Ovary (tissue), 9 donors: ENCODE data around the gene ARMC12. TPM values are rescaled to one million over a fixed set of nuclear protein-coding genes. Genes with fewer than 3 reads are reported as not detected.

Experiments
- DNase-seq, 5 donors: peaks; one replicate each; pipeline ENCODE4 v3.0.0-alpha.2; 2019 to 2020
- H3K27ac ChIP-seq, 2 donors: fragments of 200-600 bp; one replicate each; pipeline versions ENCODE4 v1.5.1 to v1.8.0; 2019 to 2022
- H3K27me3 ChIP-seq: fragments of 200-600 bp; one replicate; pipeline ENCODE4 v1.8.0; 2022
- H3K36me3 ChIP-seq: fragments of 200-600 bp; sonication (generic); one replicate; pipeline ENCODE4 v1.5.1; 2019
- H3K4me1 ChIP-seq: one replicate; pipeline ENCODE4 v1.8.1; 2013; ENCODE audit warnings: mild to moderate bottlenecking, moderate library complexity; ENCODE audit not compliant: insufficient read depth
- H3K4me3 ChIP-seq: fragments of 200-600 bp; sonication (generic); one replicate; pipeline ENCODE4 v1.5.1; 2017
- H3K9me3 ChIP-seq, 2 donors: fragments of 200-600 bp in 1 of 2; sonication (generic) in 1 of 2; one replicate each; pipeline versions ENCODE4 v1.5.1 to v1.8.1; 2013 to 2019; ENCODE audit warnings: mild to moderate bottlenecking in 1 of 2, moderate library complexity in 1 of 2
- EP300 ChIP-seq: sonication (generic); formaldehyde crosslinking; IDR thresholded peaks from one replicate; pipeline ENCODE4 v1.6.1; 2017; ENCODE audit warnings: antibody characterized with exemption
- POLR2A ChIP-seq: fragments of 450-650 bp; IDR thresholded peaks from one replicate; pipeline ENCODE4 v1.6.1; 2017; ENCODE audit warnings: antibody characterized with exemption, mild to moderate bottlenecking, moderate library complexity
- WGBS, 3 donors: extraction: QIAGEN DNeasy Blood & Tissue Kit in 1 of 3; methylation state at CpG; one replicate each; pipeline versions ENCODE4 v1.1.5 to v1.1.7; 2013 to 2017; 5-methylcytosine and 5-hydroxymethylcytosine counted together
- intact Hi-C, 4 donors: fragments of 100-400 bp; cut with DNase I; formaldehyde crosslinking; loops; one replicate each; pipeline versions ENCODE4 v1.11.0 to v1.15.1; 2022 to 2023
- polyA plus RNA-seq, 2 donors: library from polyadenylated mRNA; stranded (reverse); fragments of 200-250 nt in 1 of 2; fragments of 350-450 nt in 1 of 2; fragmentation: Illumina TruSeq in 1 of 2; extraction: RNeasy Lipid Tissue Mini Kit (QIAGEN cat#74804) in 1 of 2; gene quantifications; one replicate each; pipeline ENCODE4 v1.2.3, GENCODE V29; 2013 to 2014
- total RNA-seq, 7 donors: library from RNA; depleted of rRNA in 2 of 7; stranded (reverse); fragments of >200 nt in 2 of 7; fragmentation: NEBNext Ultra II Directional in 3 of 7; extraction: Animal tissue kit (Norgen Biotek cat#: 25700) in 3 of 7; gene quantifications; one replicate each; pipeline versions ENCODE4 v1.1.0 to v1.2.4, GENCODE V29; 2016 to 2023
- TF ChIP-seq, protein P1 (sequence below), 3 donors: fragments of 450-650 bp in 2 of 3; fragments of 200-600 bp in 1 of 3; IDR thresholded peaks; one replicate each; pipeline versions ENCODE4 v1.5.1 to v1.8.0; 2016 to 2022; ENCODE audit warnings: antibody characterized with exemption in 3 of 3, mild to moderate bottlenecking in 1 of 3
- donor health status: DM: no; HTN: no; CAD: no; lungs with moderate emphysema.
- donor health status: DM: no; HTN: no; CAD: no.
- donor health status: Bipolar disorder and iron deficiency.
- donor health status: DM: yes; HTN: yes; CAD: no.
- donor health status: DM: no; HTN: no; CAD: no.
- donor health status: DM: yes; HTN: yes; CAD: no.

Gene ARMC12
- total and polyA plus RNA-seq, 9 donors = 0.34 to 1.9 (median 1.0) TPM

- peak in 4 of 5 donors; percentile 62 to 73 (median 71) for DNase-seq
- Histone ChIP-seq H3K27me3 (no peaks in the 10 kb centered on the region), H3K4me3 (no peak overlapping the region), H3K9me3 (no peaks in the 10 kb centered on the region), H3K36me3 (no peaks in the 10 kb centered on the region), H3K27ac (peak overlapping the region; percentile 94 to 97), H3K4me1 (peaks cover 37% of the 10 kb centered on the region)
- WGBS, 3 donors = 22 to 27% (median 22%) methylated on average over 11 of the region's 11 CpGs
- TF ChIP-seq, protein P1, sequence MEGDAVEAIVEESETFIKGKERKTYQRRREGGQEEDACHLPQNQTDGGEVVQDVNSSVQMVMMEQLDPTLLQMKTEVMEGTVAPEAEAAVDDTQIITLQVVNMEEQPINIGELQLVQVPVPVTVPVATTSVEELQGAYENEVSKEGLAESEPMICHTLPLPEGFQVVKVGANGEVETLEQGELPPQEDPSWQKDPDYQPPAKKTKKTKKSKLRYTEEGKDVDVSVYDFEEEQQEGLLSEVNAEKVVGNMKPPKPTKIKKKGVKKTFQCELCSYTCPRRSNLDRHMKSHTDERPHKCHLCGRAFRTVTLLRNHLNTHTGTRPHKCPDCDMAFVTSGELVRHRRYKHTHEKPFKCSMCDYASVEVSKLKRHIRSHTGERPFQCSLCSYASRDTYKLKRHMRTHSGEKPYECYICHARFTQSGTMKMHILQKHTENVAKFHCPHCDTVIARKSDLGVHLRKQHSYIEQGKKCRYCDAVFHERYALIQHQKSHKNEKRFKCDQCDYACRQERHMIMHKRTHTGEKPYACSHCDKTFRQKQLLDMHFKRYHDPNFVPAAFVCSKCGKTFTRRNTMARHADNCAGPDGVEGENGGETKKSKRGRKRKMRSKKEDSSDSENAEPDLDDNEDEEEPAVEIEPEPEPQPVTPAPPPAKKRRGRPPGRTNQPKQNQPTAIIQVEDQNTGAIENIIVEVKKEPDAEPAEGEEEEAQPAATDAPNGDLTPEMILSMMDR (IDR thresholded peaks at IDR 0.05) = no peak
- TF ChIP-seq EP300 = peak; percentile 30
- TF ChIP-seq POLR2A = peak; percentile 6
- intact Hi-C loops = loop anchor here (2.0 to 5.0 kb wide), 5 partner anchors 34 to 125 kb away; partner anchors contain the start of gene FKBP5 (in 3 of the 4)
These were observed 11.0 kb upstream of the ARMC12 start for GRCh38 chr6:35725721-35726438.

GRCh38 chr6:35727231-35727934 is 9.4 kb upstream of the ARMC12 start:
- H3K27ac ChIP-seq = peak overlapping the region; percentile 94 to 97
- intact Hi-C loops = loop anchor here (1.0 to 5.0 kb wide), 6 partner anchors 35 to 127 kb away; partner anchors contain the start of gene FKBP5 (in 3 of the 4)
- H3K4me3 ChIP-seq = peak overlapping the region; percentile 50
- no peaks in the 10 kb centered on the region for H3K9me3 ChIP-seq
- no peaks in the 10 kb centered on the region for H3K36me3 ChIP-seq
- peak; percentile 91 to 97 (median 96) for DNase-seq
- peaks cover 38% of the 10 kb centered on the region for H3K4me1 ChIP-seq
- WGBS, 3 donors = 0 to 2% (median 1%) methylated on average over 29 of the region's 29 CpGs
- TF ChIP-seq, protein P1 (IDR thresholded peaks at IDR 0.05) = peak in 2 of 3 donors; percentile 21 to 22
- TF ChIP-seq POLR2A (peak; percentile 83), EP300 (no peak)
- H3K27me3 ChIP-seq = no peaks in the 10 kb centered on the region

DNA sequence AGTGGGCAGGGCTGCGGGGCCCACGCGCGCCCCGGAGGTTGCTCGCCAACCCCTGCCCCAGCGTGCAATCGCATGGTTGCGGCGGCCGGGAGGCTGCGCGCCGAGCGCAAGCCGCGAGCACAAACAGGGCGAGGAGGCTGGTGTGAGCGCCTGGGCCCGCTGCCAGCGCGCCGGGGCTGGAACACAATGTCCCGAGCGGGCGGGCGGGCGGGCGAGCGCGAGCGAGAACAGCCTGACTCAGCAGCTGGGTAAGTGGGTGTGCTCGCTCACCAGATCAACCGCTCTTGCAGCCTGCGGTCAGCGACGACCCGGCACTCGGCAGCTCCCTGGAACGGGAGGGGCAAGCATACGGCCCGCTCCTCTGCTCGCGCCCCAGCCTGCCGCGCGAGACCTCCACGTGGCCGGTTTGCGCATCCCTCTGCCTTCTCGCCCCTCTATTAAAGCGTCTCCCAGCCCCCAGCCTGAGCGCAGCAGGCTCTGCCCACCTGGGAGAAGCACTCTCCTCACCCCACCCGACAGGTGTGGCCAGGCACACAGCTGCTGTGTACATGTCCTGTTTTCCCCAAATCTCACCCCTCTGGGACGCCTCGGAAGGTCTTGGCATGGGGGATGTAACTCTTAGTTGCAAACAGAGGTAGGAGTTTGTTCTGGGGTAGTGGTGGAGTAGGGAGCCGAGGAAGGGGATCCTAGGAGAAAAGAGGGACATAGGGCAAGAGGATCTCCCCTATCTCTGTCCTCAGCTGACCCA is 8.7 kb upstream of the ARMC12 start:
- TF ChIP-seq EP300 (peak; percentile 97), POLR2A (peak; percentile 72)
- TF ChIP-seq, protein P1 (IDR thresholded peaks at IDR 0.05) = peak in 2 of 3 donors; percentile 1 to 29
- intact Hi-C loops = loop anchor here (1.0 to 5.0 kb wide), 6 partner anchors 36 to 127 kb away; partner anchors contain the start of gene FKBP5 (in 3 of the 4)
- Histone ChIP-seq H3K4me3 (peak overlapping the region; percentile 50), H3K36me3 (no peaks in the 10 kb centered on the region), H3K4me1 (peaks cover 35% of the 10 kb centered on the region), H3K27ac (peak overlapping the region; percentile 94 to 97), H3K27me3 (no peaks in the 10 kb centered on the region), H3K9me3 (no peaks in the 10 kb centered on the region)
- 1 to 2% (median 2%) methylated on average over 28 to 57 of the region's 57 CpGs for WGBS, 3 donors
- peak; percentile 92 to 96 (median 94) for DNase-seq
